Lower lobe of right lung (tissue), 2 donors: Measurements from ENCODE around the gene TEAD2. TPM values are rescaled to one million over a fixed set of nuclear protein-coding genes. Genes with fewer than 3 reads are reported as not detected.

ENCODE experiments used
- ATAC-seq, 2 donors: fragments of 200-7000 bp; cut with Tn5 transposase; one replicate each; pipeline ENCODE4 v1.9.1; 2020 to 2022; ENCODE audit warnings: mild to moderate bottlenecking in 2 of 2, moderate library complexity in 2 of 2
- DNase-seq: peaks from one replicate; pipeline ENCODE4 v3.0.0-alpha.2; 2020
- H3K27ac ChIP-seq: fragments of 200-600 bp; one replicate; pipeline ENCODE4 v1.8.0; 2022
- H3K27me3 ChIP-seq: fragments of 200-600 bp; one replicate; pipeline ENCODE4 v1.8.0; 2022; ENCODE audit warnings: low read depth
- H3K36me3 ChIP-seq: fragments of 200-600 bp; one replicate; pipeline ENCODE4 v1.8.0; 2022; ENCODE audit warnings: mild to moderate bottlenecking
- H3K4me1 ChIP-seq: fragments of 200-600 bp; one replicate; pipeline ENCODE4 v1.8.0; 2022
- H3K4me3 ChIP-seq: fragments of 200-600 bp; one replicate; pipeline ENCODE4 v1.8.0; 2022; ENCODE audit warnings: mild to moderate bottlenecking
- H3K9me3 ChIP-seq: fragments of 200-600 bp; one replicate; pipeline ENCODE4 v1.8.0; 2022
- CTCF ChIP-seq: fragments of 200-600 bp; IDR thresholded peaks from one replicate; pipeline ENCODE4 v1.8.0; 2022; ENCODE audit warnings: antibody characterized with exemption, mild to moderate bottlenecking
- intact Hi-C: fragments of 100-400 bp; cut with DNase I; formaldehyde crosslinking; loops from one replicate; pipeline ENCODE4 v1.11.0; 2022
- total RNA-seq: library from RNA; stranded (reverse); fragmentation: NEBNext Ultra II Directional; extraction: Animal tissue kit (Norgen Biotek cat#: 25700); gene quantifications from one replicate; pipeline ENCODE4 v1.2.1, GENCODE V29; 2021
- donor health status: DM: no; HTN: yes; CAD: no; lungs with severe emphysema.

The TEAD2 gene
- total RNA-seq, 1 donor from 2014 or later: 36.2 TPM

GRCh38 chr19:49407079-49407478, 44.9 kb upstream of the TEAD2 start:
- intact Hi-C loops: no loop called here
- ATAC-seq: no peak
- TF ChIP-seq CTCF: no peak
- no peaks in the 10 kb centered on the region for H3K9me3 ChIP-seq
- no peaks in the 10 kb centered on the region for H3K36me3 ChIP-seq
- no peak overlapping the region for H3K27ac ChIP-seq
- H3K4me3 ChIP-seq: no peak overlapping the region
- H3K4me1 ChIP-seq: peaks cover 3% of the 10 kb centered on the region
- H3K27me3 ChIP-seq: no peaks in the 10 kb centered on the region
- DNase-seq: no peak

- no peak for TF ChIP-seq CTCF
- H3K27me3 ChIP-seq: no peaks in the 10 kb centered on the region
- no peak for ATAC-seq
Observed at GRCh38 chr19:49403404-49404187, 41.4 kb upstream of the TEAD2 start.

GRCh38 chr19:49400029-49400428, 37.8 kb upstream of the TEAD2 start:
- no peak for TF ChIP-seq CTCF
- no peaks in the 10 kb centered on the region for H3K9me3 ChIP-seq
- DNase-seq (no peak), ATAC-seq (no peak)
- H3K4me1 ChIP-seq: no peaks in the 10 kb centered on the region
- intact Hi-C loops: no loop called here
- no peak overlapping the region for H3K27ac ChIP-seq
- no peaks in the 10 kb centered on the region for H3K27me3 ChIP-seq
- no peaks in the 10 kb centered on the region for H3K36me3 ChIP-seq
- H3K4me3 ChIP-seq: no peak overlapping the region

More at GRCh38 chr19:49403404-49404187, 41.4 kb upstream of the TEAD2 start:
- DNase-seq: no peak
- no peaks in the 10 kb centered on the region for H3K4me1 ChIP-seq
- no peaks in the 10 kb centered on the region for H3K9me3 ChIP-seq
- H3K27ac ChIP-seq: no peak overlapping the region
- no peaks in the 10 kb centered on the region for H3K36me3 ChIP-seq
- H3K4me3 ChIP-seq: no peak overlapping the region
- intact Hi-C loops: no loop called here

DNA sequence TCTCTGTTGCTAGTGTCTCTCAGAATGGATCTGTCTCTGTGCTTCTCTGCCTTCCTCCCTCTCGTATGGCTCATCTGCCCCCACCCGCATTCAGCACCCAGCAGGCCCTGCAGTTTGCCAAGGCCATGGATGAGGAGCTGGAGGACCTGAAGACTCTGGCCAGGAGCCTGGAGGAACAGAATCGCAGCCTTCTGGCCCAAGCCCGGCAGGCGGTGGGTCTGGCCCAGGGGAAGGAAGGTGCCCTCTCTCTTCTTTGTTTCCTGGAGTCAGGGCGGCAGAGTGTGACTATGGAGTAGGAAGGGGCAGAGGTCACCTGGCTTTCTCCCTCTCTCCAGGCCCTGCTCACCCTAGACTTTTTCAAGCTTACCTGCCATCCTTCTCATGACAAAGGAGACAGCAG, 36.7 kb upstream of the TEAD2 start:
- H3K36me3 ChIP-seq: no peaks in the 10 kb centered on the region
- H3K27ac ChIP-seq: no peak overlapping the region
- no peak for TF ChIP-seq CTCF
- H3K9me3 ChIP-seq: no peaks in the 10 kb centered on the region
- H3K4me1 ChIP-seq: no peaks in the 10 kb centered on the region
- intact Hi-C loops: loop anchor here (10.0 kb wide), 1 partner anchor 46 kb away; the partner anchor contains the start of gene SLC17A7
- ATAC-seq: no peak
- H3K27me3 ChIP-seq: no peaks in the 10 kb centered on the region
- no peak overlapping the region for H3K4me3 ChIP-seq
- no peak for DNase-seq

GRCh38 chr19:49398001-49398615, 35.9 kb upstream of the TEAD2 start:
- Histone ChIP-seq H3K4me1 (no peaks in the 10 kb centered on the region), H3K27ac (no peak overlapping the region), H3K9me3 (no peaks in the 10 kb centered on the region), H3K4me3 (no peak overlapping the region), H3K36me3 (no peaks in the 10 kb centered on the region), H3K27me3 (no peaks in the 10 kb centered on the region)
- TF ChIP-seq CTCF: no peak
- no peak for DNase-seq
- intact Hi-C loops: loop anchor here (10.0 kb wide), 1 partner anchor 47 kb away; the partner anchor contains the start of gene SLC17A7
- ATAC-seq: no peak
